Coronary artery (tissue), 2 donors: ENCODE data around the gene FGF4.

Source experiments
- DNase-seq: peaks from one replicate; pipeline ENCODE4 v3.0.0-alpha.2; 2017; ENCODE audit warnings: low spot score
- H3K27ac ChIP-seq, 2 donors: fragments of 200-600 bp; sonication (generic); one replicate each; pipeline ENCODE4 v1.5.1; 2016 to 2019
- H3K4me3 ChIP-seq: fragments of 200-600 bp; sonication (generic); 2 replicates; pipeline ENCODE4 v1.5.1; 2016; ENCODE audit warnings: mild to moderate bottlenecking, moderate library complexity
- TF ChIP-seq, protein P1 (sequence below): fragments of 200-600 bp; sonication (generic); IDR thresholded peaks from one replicate; pipeline ENCODE4 v1.5.1; 2019; ENCODE audit warnings: antibody characterized with exemption

Gene FGF4

GRCh38 chr11:69807106-69807815 lies 32.1 kb upstream of the FGF4 start:
- TF ChIP-seq, protein P1, sequence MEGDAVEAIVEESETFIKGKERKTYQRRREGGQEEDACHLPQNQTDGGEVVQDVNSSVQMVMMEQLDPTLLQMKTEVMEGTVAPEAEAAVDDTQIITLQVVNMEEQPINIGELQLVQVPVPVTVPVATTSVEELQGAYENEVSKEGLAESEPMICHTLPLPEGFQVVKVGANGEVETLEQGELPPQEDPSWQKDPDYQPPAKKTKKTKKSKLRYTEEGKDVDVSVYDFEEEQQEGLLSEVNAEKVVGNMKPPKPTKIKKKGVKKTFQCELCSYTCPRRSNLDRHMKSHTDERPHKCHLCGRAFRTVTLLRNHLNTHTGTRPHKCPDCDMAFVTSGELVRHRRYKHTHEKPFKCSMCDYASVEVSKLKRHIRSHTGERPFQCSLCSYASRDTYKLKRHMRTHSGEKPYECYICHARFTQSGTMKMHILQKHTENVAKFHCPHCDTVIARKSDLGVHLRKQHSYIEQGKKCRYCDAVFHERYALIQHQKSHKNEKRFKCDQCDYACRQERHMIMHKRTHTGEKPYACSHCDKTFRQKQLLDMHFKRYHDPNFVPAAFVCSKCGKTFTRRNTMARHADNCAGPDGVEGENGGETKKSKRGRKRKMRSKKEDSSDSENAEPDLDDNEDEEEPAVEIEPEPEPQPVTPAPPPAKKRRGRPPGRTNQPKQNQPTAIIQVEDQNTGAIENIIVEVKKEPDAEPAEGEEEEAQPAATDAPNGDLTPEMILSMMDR, result no peak
- DNase-seq, result no peak
- Histone ChIP-seq H3K27ac (no peak overlapping the region), H3K4me3 (no peak overlapping the region)

GRCh38 chr11:69804769-69805508 lies 29.8 kb upstream of the FGF4 start:
- DNase-seq, result no peak
- no peak overlapping the region for H3K27ac ChIP-seq
- TF ChIP-seq, protein P1, result no peak

GRCh38 chr11:69803604-69804218 lies 28.6 kb upstream of the FGF4 start:
- Histone ChIP-seq H3K27ac (no peak overlapping the region), H3K4me3 (no peak overlapping the region)
- no peak for DNase-seq
- TF ChIP-seq, protein P1, result no peak

More at GRCh38 chr11:69804769-69805508, 29.8 kb upstream of the FGF4 start:
- no peak overlapping the region for H3K4me3 ChIP-seq

DNA sequence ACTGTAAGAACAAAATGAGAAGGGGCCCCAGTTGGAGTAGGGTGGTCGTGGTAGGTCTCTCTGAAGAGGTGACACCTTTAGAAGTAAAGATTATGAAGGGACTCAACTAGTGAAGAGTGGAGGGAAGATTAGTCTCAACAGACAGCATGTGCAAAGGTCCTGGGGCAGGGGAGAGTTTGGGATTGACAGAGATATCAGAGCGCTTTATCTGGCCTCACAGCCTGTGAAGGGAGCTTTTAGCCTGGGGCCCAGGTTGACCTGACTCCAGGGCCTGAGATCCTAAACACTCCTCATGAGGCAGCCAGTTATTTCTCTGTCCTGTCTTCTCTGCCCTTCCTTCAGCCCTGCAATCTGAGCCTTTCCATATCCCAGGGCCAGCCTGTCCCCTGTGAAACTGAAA lies 27.9 kb upstream of the FGF4 start:
- Histone ChIP-seq H3K27ac (no peak overlapping the region), H3K4me3 (no peak overlapping the region)
- DNase-seq, result no peak
- TF ChIP-seq, protein P1, result no peak

- no peak overlapping the region for H3K27ac ChIP-seq
- DNase-seq, result no peak
- TF ChIP-seq, protein P1, result no peak
- no peak overlapping the region for H3K4me3 ChIP-seq
Measured at GRCh38 chr11:69802590-69802989, 27.4 kb upstream of the FGF4 start.

DNA sequence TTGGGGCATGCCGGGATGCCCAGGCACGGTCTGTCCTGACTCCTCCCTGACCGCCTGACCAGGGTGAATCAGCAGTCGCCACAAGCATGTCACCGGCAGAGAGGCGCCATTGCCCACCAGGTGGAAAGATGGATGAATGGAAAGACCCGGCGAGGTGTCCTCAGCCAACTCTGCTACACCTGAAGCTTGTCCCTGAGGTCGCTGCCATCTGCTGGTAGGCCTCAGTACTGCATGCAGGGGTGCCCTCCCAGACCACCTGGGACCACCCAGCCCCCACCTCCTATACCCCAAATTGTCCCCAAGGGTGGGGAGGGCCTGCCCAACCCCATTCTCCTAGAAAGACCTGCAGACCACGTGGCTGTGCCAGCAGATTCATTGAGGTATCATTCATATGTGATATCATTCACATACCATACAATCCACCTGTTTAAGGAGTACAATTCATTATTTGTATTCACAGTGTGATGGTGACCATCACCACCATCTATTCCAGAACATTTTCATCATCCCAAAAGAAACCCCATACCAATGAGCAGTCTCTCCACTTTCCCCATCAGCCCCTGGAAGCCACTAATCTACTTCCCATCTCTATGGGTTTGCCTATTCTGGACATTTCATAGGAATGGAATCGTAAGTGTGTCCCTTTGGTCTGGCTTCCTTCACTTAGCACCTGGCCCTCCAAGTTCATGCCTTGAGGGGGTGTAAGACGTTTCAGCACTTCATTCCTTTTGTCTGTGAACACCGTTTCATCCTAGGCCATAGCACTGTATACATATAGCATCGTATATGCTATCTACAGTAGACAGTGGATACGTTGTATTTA lies 26.6 kb upstream of the FGF4 start:
- DNase-seq, result no peak
- no peak overlapping the region for H3K4me3 ChIP-seq
- no peak overlapping the region for H3K27ac ChIP-seq
- TF ChIP-seq, protein P1, result no peak
